Inflammatory macrophage (primary cell): ENCODE measurements around the gene CERS2.
"Not testable (repeated sequence)": the region's sequence is repeated elsewhere in the genome, so short reads cannot be mapped to it uniquely, and the experiment has no call there.

ENCODE experiments used
- DNase-seq, 2 donors: peaks; one replicate each; pipeline ENCODE4 v3.0.0-alpha.2; 2020 to 2022

The CERS2 gene

GRCh38 chr1:150970808-150971582 is 3.6 kb downstream of the CERS2 start:
- DNase-seq, result peak; percentile 49 to 53

- peak; percentile 42 to 55 for DNase-seq
Measured at GRCh38 chr1:150969626-150970025, 5.0 kb downstream of the CERS2 start.

GRCh38 chr1:150968491-150968890 is 6.1 kb downstream of the CERS2 start:
- no peak for DNase-seq

GRCh38 chr1:150967936-150968335 is 6.7 kb downstream of the CERS2 start:
- no peak for DNase-seq

DNA sequence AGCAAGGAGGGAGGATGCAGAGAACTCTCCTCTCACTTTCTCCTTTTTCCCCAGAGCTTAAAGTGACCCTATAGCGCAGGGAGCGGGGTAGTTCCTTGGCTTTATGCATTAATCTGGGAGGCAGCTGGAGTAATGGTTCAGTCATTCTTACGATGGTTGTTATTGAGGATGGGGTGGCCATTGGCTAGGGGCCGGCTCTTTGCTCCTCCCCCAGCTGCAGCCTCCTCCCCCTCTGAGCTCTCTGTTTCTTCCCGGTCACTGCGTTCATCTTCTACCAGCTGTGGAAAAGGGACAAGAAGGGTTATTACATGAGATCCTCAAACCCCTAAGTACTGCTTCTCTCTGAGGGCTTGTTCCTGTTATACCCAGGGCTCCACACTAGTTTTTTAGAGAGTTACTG is 8.6 kb downstream of the CERS2 start:
- DNase-seq, result no peak

DNA sequence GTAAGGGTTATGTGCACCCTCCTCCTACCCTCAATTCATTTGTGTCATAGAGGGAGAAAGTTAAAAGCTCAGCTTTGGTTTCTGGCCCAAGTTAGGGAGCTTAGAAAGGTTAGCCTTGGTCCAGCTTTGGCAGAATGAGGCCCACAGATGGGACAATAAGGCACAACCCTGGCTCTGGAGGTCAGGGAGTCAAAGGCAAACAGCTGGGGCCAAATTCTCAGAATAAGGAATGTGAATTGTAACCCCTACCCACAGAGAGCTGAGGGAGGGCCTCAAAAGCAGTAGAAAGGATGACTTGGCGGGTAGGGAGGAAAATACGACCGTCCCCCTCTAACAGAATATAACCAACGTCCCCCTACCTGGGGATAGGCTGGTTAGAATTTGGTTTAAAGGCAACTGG is 9.0 kb downstream of the CERS2 start:
- DNase-seq, result no peak

DNA sequence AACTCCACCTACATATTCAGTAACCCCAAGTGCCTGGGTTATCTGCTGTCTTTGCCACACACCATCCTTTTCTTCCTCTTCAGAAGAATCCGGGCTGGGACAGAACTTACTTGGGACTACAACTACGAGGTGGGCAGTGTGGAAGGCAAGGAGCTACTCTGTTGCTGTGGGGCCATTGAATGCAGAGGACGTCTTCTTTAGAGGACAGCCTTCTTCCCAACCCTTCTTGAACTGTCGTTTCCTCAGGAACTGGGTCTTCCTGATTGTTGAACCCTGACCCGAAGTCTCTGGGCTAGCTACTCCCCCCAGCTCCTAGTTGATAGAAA is 10.5 kb downstream of the CERS2 start:
- DNase-seq, result no peak

DNA sequence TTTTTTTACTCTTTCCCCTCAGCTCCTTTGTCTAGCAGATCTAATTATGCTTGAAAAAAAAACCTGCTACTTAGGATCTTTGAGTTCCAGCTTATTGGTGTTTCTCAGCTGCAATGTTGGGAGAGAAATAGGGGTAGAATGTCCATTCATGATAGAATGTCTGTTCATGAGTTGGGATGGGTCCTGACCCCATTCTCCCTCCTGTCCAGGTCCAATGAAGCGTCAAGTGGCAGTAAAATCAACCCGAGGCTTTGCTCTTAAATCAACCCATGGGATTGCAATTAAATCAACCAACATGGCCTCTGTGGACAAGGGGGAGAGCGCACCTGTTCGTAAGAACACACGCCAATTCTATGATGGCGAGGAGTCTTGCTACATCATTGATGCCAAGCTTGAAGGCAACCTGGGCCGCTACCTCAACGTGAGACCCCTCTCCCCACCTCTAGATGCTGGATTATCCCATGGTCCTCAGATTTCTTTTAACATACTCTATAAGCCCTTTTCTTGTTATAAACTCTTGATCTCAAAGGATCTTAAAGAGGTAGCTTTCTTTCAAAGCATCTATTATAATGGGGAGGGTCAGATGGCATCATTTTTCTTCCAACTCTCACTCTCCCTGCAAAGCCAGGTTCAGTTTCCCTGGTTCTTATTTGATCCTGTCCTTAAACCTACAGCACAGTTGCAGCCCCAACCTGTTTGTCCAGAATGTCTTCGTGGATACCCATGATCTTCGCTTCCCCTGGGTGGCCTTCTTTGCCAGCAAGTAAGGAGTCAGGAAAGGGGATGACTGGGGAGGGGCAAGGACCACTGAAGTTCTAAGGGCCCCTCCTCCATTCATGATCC is 11.1 kb downstream of the CERS2 start:
- no peak for DNase-seq

DNA sequence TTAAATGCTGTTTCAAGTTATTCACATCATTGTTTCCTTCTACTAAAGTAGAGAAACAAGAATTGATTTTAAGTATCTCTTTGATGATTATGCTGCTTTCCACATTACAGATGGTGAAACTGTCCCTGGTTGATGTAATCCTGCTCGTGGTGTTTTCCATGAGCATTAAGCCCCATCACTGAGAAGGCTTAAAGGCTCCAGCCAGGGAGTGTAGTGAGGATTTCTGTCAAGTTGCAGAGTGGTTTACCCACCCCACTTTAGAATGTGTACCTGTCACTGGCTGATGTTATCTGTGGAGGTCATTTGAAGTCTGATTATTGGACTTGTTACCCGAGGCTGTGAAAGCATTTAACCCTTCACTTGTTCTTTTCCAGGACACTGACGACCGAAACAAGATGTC is 12.9 kb downstream of the CERS2 start:
- no peak for DNase-seq

DNA sequence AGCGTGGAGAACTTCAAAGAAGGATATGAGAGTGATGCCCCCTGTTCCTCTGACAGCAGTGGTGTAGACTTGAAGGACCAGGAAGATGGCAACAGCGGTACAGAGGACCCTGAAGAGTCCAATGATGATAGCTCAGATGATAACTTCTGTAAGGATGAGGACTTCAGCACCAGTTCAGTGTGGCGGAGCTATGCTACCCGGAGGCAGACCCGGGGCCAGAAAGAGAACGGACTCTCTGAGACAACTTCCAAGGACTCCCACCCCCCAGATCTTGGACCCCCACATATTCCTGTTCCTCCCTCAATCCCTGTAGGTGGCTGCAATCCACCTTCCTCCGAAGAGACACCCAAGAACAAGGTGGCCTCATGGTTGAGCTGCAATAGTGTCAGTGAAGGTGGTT is 14.0 kb downstream of the CERS2 start:
- DNase-seq, result no peak

DNA sequence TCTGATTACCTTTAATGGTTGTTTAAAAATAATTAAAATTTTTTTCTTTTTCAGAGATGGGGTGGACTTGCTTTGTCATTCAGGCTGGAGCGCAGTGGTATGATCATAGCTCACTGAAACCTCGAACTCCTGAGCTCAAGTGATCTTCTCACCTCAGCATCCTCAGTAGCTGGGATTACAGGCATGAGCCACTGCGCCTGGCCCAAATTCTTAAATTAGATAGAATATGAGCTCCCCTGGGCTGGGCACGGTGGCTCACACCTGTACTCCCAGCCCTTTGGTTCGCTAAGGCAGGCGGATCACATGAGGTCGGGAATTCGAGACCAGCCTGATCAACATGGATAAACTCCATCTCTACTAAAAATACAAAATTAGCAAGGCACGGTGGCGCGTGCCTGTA is 17.0 kb downstream of the CERS2 start:
- no peak for DNase-seq

- no peak for DNase-seq
Measured at GRCh38 chr1:150955280-150955679, 19.4 kb downstream of the CERS2 start.

- no peak for DNase-seq
Measured at GRCh38 chr1:150954708-150955107, 19.9 kb downstream of the CERS2 start.

DNA sequence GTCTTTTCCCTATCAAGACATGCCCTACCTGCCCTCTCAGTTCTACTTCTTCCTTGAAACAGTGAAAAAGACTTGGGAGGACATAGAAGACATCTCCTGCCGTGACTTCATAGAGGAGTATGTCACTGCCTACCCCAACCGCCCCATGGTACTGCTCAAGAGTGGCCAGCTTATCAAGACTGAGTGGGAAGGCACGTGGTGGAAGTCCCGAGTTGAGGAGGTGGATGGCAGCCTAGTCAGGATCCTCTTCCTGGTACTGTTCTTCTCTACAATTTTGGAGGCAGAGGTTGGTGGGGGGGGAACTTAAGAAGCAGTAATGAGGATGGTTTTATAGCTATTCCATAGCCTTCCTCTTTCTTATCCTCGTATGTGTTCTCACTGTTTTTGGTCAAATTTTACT is 29.8 kb downstream of the CERS2 start:
- peak; percentile 28 to 62 for DNase-seq

GRCh38 chr1:150931773-150932172 is 42.9 kb downstream of the CERS2 start:
- DNase-seq, result no peak

DNA sequence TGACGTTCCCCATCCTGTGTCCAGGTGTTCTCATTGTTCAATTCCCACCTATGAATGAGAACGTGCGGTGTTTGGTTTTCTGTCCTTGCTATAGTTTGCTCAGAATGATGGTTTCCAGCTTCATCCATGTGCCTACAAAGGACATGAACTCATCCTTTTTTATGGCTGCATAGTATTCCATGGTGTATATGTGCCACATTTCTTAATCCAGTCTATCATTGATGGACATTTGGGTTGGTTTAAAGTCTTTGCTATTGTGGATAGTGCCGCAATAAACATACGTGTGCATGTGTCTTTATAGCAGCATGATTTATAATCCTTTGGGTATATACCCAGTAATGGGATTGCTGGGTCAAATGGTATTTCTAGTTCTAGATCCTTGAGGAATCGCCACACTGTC is 45.9 kb downstream of the CERS2 start:
- DNase-seq, result not testable (repeated sequence)

DNA sequence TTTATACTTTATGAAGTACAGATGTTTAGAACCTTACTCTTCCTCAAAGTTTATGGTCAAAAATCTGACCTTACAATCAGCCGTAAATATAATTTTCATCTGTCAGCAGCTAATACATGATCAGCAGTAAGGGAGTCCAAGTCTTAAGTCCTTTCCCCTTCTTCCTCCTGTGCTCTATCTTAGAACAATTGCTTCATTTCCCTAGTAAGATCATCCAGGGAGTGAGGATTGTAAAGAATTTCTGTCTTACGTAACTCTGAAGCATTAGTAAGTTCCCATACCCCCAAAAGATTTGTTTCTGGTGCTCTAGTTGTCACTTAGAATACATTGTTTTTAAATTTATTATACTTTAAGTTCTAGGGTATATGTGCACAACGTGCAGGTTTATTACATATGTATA is 46.3 kb downstream of the CERS2 start:
- peak; percentile 3 to 32 for DNase-seq

GRCh38 chr1:150927624-150928023 is 47.0 kb downstream of the CERS2 start:
- DNase-seq, result peak; percentile 69 to 73

- peak; percentile 99 for DNase-seq
Measured at GRCh38 chr1:150926097-150926741, 48.4 kb downstream of the CERS2 start, which contains the start of gene SETDB1. SETDB1 (plus strand) TSS chr1:150926363; CDS start chr1:150927715, 1,352 bp downstream.

DNA sequence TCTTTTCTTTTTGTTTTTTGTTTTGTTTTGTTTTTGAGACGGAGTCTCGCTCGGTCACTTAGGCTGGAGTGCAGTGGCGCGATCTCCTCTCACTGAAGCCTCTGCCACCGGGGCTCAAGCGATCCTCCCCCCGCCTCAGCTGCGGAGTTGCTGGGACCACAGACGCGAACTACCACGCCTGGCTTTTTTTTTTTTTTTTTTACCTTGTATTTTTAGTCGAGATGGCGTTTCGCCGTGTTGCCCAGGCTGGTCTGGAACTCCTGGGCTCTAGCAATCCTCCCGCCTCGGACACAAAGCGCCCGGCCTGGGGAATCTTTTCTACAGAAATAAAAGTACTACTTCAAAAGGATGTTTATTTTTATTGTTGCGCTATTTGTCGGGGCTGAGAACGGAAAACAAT is 49.6 kb downstream of the CERS2 start:
- DNase-seq, result no peak

GRCh38 chr1:150922519-150922975 is 52.1 kb downstream of the CERS2 start:
- DNase-seq, result peak; percentile 73 to 74

GRCh38 chr1:150917387-150917786 is 57.2 kb downstream of the CERS2 start:
- DNase-seq, result no peak
